ENCODE data around the gene PRM1.

The PRM1 gene

DNA sequence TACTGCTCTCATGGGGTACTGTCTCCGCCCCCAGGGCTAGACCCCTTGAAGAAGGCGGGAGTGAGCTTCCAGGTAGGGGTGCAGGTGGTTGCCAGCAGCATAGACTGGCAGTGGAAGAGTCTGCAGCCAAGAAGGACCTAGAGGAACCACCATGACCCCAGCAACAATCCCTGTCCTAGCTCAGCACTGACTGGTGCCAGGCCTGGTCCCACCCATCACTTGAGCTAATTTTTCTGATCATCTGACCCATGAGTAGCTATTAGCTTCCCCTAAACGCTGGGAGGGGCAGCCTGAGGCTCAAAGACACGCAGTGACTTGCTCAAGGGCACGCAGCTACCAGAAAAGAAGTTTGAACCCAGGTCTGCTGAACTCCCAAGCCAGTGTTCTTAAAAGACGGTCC is 8.6 kb downstream of the PRM1 start:
- TF ChIP-seq, protein P1, sequence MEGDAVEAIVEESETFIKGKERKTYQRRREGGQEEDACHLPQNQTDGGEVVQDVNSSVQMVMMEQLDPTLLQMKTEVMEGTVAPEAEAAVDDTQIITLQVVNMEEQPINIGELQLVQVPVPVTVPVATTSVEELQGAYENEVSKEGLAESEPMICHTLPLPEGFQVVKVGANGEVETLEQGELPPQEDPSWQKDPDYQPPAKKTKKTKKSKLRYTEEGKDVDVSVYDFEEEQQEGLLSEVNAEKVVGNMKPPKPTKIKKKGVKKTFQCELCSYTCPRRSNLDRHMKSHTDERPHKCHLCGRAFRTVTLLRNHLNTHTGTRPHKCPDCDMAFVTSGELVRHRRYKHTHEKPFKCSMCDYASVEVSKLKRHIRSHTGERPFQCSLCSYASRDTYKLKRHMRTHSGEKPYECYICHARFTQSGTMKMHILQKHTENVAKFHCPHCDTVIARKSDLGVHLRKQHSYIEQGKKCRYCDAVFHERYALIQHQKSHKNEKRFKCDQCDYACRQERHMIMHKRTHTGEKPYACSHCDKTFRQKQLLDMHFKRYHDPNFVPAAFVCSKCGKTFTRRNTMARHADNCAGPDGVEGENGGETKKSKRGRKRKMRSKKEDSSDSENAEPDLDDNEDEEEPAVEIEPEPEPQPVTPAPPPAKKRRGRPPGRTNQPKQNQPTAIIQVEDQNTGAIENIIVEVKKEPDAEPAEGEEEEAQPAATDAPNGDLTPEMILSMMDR (IDR thresholded peaks at IDR 0.05; ENCODE audit: unreplicated experiment in 3 of 3) = no peak
- Mint-ChIP-seq H3K9me3 (no peaks in the 10 kb centered on the region), H3K36me3 (ENCODE audit: low read depth) (no peaks in the 10 kb centered on the region), H3K27ac (peak overlapping the region in 2 of 3 experiments; percentile 13 to 97), H3K4me1 (peaks cover 10% of the 10 kb centered on the region), H3K4me3 (no peak overlapping the region), H3K27me3 (ENCODE audit: low read depth) (peaks cover 10% of the 10 kb centered on the region)

DNA sequence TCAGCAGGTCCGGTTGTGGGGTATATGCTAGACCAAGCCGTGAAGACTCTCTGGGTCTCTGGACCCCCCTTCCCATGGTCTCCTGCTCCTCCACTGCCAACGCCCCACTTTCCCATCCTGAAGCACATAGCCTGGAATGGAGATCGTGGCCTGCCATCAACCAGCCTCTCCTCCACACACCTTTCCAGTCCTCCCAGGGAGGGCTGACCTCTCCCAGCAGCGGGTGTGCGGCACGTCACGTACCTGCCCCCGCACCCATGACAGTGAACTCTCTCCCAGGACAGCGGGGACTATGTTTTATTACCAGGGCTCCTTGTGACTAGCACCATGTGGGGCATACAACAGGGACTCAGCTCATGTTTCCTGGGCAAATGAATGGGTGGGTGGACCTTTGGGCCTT is 9.5 kb downstream of the PRM1 start:
- TF ChIP-seq, protein P1 (IDR thresholded peaks at IDR 0.05; ENCODE audit: unreplicated experiment in 3 of 3) = no peak
- H3K27me3 Mint-ChIP-seq (ENCODE audit: low read depth) = peaks cover 8% of the 10 kb centered on the region
- no peaks in the 10 kb centered on the region for H3K36me3 Mint-ChIP-seq (ENCODE audit: low read depth)
- H3K4me3 Mint-ChIP-seq = no peak overlapping the region
- H3K9me3 Mint-ChIP-seq = no peaks in the 10 kb centered on the region
- H3K27ac Mint-ChIP-seq = no peak overlapping the region
- peaks cover 10% of the 10 kb centered on the region for H3K4me1 Mint-ChIP-seq

DNA sequence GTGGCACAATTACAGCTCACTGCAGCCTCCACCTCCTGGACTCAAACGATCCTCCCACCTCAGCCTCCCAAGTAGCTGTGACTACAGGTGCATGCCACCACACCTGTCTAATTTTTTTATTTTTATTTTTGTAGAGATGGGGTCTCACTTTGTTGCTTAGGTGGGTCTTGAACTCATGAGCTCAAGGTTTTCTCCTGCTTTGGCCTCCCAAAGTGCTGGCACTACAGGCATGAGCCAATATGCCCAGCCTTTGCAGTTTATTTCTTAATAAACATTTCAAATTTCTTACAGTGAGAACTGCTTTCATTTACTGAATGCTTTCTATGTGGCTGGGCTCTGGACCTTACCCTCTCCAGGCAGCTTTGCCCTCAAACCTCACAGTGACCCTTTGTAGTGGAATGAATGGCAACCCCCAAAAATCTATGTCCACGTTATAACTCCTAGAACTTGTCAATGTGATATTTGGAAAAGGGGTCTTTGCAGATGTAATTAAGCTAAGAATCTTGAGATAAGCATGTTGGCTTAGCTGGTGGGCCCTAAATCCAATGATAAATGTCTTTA is 10.4 kb downstream of the PRM1 start:
- H3K27me3 Mint-ChIP-seq (ENCODE audit: low read depth) = peaks cover 8% of the 10 kb centered on the region
- TF ChIP-seq, protein P1 (IDR thresholded peaks at IDR 0.05; ENCODE audit: unreplicated experiment in 3 of 3) = no peak
- H3K27ac Mint-ChIP-seq = peak overlapping the region in 1 of 3 experiments; percentile 2
- no peaks in the 10 kb centered on the region for H3K36me3 Mint-ChIP-seq (ENCODE audit: low read depth)
- H3K9me3 Mint-ChIP-seq = no peaks in the 10 kb centered on the region
- H3K4me3 Mint-ChIP-seq = no peak overlapping the region
- H3K4me1 Mint-ChIP-seq = peaks cover 10% of the 10 kb centered on the region

DNA sequence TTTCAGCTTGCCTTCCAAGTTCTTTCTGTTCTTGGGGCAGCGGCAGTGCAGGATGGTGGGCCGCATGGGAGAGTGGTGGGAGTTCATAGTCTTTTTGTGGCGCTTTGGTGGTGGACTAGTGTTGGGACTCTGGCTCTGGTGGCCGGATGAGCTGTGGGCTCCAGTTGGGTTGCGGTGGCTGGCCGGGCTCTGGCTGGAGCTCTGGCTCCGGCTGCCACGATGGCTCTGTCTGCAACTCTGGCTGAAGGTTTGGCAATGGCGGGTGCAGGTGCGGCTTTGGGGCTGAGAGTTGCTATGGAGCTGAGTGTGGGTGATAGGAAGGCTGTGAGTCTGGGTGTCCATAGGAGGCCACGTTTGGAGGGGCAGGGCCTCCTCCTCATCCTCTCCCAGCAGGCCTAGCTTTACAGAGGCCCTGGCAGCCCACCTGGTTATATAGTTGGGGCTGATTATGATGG is 12.2 kb downstream of the PRM1 start, which contains the start of gene TNP2:
TSS of gene TNP2 (minus strand) at position 405 of the 455 bp plus-strand sequence. CDS start at position 342, 63 bp downstream.
- Mint-ChIP-seq H3K4me1 (peaks cover 7% of the 10 kb centered on the region), H3K9me3 (no peaks in the 10 kb centered on the region), H3K27me3 (ENCODE audit: low read depth) (peaks cover 9% of the 10 kb centered on the region), H3K27ac (no peak within 1 kb of the TSS), H3K4me3 (no peak within 1 kb of the TSS), H3K36me3 (ENCODE audit: low read depth) (no peaks in the 10 kb centered on the region)
- TF ChIP-seq, protein P1 (IDR thresholded peaks at IDR 0.05; ENCODE audit: unreplicated experiment in 3 of 3) = no peak

DNA sequence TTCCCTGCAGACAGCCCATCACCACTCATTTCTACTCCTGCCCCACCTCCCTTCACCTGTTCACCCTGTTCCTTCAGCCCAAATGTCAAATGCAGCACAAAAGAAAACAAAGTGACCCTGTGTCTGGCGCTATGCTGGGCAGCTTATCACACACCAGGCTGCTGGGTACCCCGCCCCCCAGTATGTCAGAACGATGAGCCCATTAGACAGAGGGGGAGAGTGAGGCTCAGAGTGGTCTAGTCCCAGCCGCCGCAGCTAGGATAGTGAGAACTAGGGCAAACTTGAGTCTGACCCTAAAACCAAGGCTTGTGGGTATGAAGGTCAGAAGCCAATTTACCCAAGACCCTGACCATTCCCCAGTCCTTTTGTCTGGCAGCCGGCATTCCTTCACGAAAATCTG is 16.0 kb downstream of the PRM1 start:
- Mint-ChIP-seq H3K36me3 (ENCODE audit: low read depth) (no peaks in the 10 kb centered on the region), H3K27me3 (ENCODE audit: low read depth) (peaks cover 11% of the 10 kb centered on the region), H3K9me3 (no peaks in the 10 kb centered on the region), H3K27ac (no peak overlapping the region), H3K4me3 (no peak overlapping the region), H3K4me1 (peaks cover 5% of the 10 kb centered on the region)
- TF ChIP-seq, protein P1 (IDR thresholded peaks at IDR 0.05; ENCODE audit: unreplicated experiment in 3 of 3) = no peak
